Measurements from ENCODE around the gene SAP30BP. TPM values are rescaled to one million over a fixed set of nuclear protein-coding genes. Genes with fewer than 3 reads are reported as not detected.

SAP30BP gene
- polyA plus RNA-seq, 1 donor (not counting 4 experiments of a cell fraction or from before 2014, with no cell fraction given): 99.0 TPM

GRCh38 chr17:75634754-75635609, 32.2 kb upstream of the SAP30BP start:
- H3K4me1 ChIP-seq (ENCODE audit: control insufficient read depth, extremely low read depth, insufficient read depth, low read length): peaks cover 17% of the 10 kb centered on the region
- H3K9me3 ChIP-seq (ENCODE audit: control insufficient read depth, low read depth, low read length): no peaks in the 10 kb centered on the region
- peaks cover 3% of the 10 kb centered on the region for H4K20me1 ChIP-seq (ENCODE audit: control insufficient read depth, extremely low read depth, insufficient read depth, low read length)
- H3K4me2 ChIP-seq (ENCODE audit: control insufficient read depth, extremely low read depth, insufficient read depth, low read depth, low read length): no peak overlapping the region
- H3K36me3 ChIP-seq (ENCODE audit: control insufficient read depth in 2 of 2, extremely low read depth in 1 of 2, insufficient read depth in 2 of 2, low read length in 2 of 2): peaks cover 0 to 21% of the 10 kb centered on the region in 2 experiments
- TF ChIP-seq EZH2 (IDR thresholded peaks at IDR 0.05; ENCODE audit: low read length) (no peak), CTCF (optimal IDR thresholded peaks at IDR 0.05 in 1 of 3, IDR thresholded peaks at IDR 0.05 in 1 of 3, conservative IDR thresholded peaks at IDR 0.05 in 1 of 3; ENCODE audit: extremely low read depth in 1 of 3, insufficient read depth in 2 of 3, low read length in 3 of 3) (no peak)
- no peaks in the 10 kb centered on the region for H3K9me1 ChIP-seq (ENCODE audit: control insufficient read depth, extremely low read depth, insufficient read depth, low read length)
- no peaks in the 10 kb centered on the region for H3K79me2 ChIP-seq (ENCODE audit: control insufficient read depth, insufficient read depth, low read length)
- DNase-seq (ENCODE audit: low read depth, low spot score): no peak
- H3K4me3 ChIP-seq (ENCODE audit: control insufficient read depth in 2 of 3, extremely low read depth in 1 of 3, insufficient read depth in 2 of 3, low read depth in 1 of 3, low read length in 3 of 3): no peak overlapping the region
- FAIRE-seq: no peak
- no peak overlapping the region for H3K27ac ChIP-seq (ENCODE audit: control insufficient read depth, insufficient read depth, low read length)
- H3K27me3 ChIP-seq (ENCODE audit: control insufficient read depth, extremely low read depth, insufficient read depth, low read length): no peaks in the 10 kb centered on the region
- dilution Hi-C loops (cut with MboI; ENCODE audit: extremely low pct_ligation_motif_present, low sequenced_read_pairs): no loop called here
- no peak overlapping the region for H3K9ac ChIP-seq (ENCODE audit: control insufficient read depth, extremely low read depth, insufficient read depth, low read length)
- no peak overlapping the region for H2AFZ ChIP-seq (ENCODE audit: control insufficient read depth, low read length)

GRCh38 chr17:75635610-75636202, 31.4 kb upstream of the SAP30BP start:
- FAIRE-seq (no peak), DNase-seq (ENCODE audit: low read depth, low spot score) (no peak)
- TF ChIP-seq CTCF (optimal IDR thresholded peaks at IDR 0.05 in 1 of 3, IDR thresholded peaks at IDR 0.05 in 1 of 3, conservative IDR thresholded peaks at IDR 0.05 in 1 of 3; ENCODE audit: extremely low read depth in 1 of 3, insufficient read depth in 2 of 3, low read length in 3 of 3): no peak
- TF ChIP-seq EZH2 (IDR thresholded peaks at IDR 0.05; ENCODE audit: low read length): no peak
- Histone ChIP-seq H3K4me1 (ENCODE audit: control insufficient read depth, extremely low read depth, insufficient read depth, low read length) (peaks cover 23% of the 10 kb centered on the region), H3K4me3 (ENCODE audit: control insufficient read depth in 2 of 3, extremely low read depth in 1 of 3, insufficient read depth in 2 of 3, low read depth in 1 of 3, low read length in 3 of 3) (no peak overlapping the region), H4K20me1 (ENCODE audit: control insufficient read depth, extremely low read depth, insufficient read depth, low read length) (peaks cover 3% of the 10 kb centered on the region), H3K9ac (ENCODE audit: control insufficient read depth, extremely low read depth, insufficient read depth, low read length) (no peak overlapping the region), H3K9me1 (ENCODE audit: control insufficient read depth, extremely low read depth, insufficient read depth, low read length) (no peaks in the 10 kb centered on the region), H3K27ac (ENCODE audit: control insufficient read depth, insufficient read depth, low read length) (no peak overlapping the region), H3K4me2 (ENCODE audit: control insufficient read depth, extremely low read depth, insufficient read depth, low read depth, low read length) (no peak overlapping the region), H3K27me3 (ENCODE audit: control insufficient read depth, extremely low read depth, insufficient read depth, low read length) (no peaks in the 10 kb centered on the region), H3K36me3 (ENCODE audit: control insufficient read depth in 2 of 2, extremely low read depth in 1 of 2, insufficient read depth in 2 of 2, low read length in 2 of 2) (peaks cover 0 to 21% of the 10 kb centered on the region in 2 experiments), H3K79me2 (ENCODE audit: control insufficient read depth, insufficient read depth, low read length) (no peaks in the 10 kb centered on the region), H2AFZ (ENCODE audit: control insufficient read depth, low read length) (no peak overlapping the region), H3K9me3 (ENCODE audit: control insufficient read depth, low read depth, low read length) (no peaks in the 10 kb centered on the region)
- dilution Hi-C loops (cut with MboI; ENCODE audit: extremely low pct_ligation_motif_present, low sequenced_read_pairs): no loop called here

All from keratinocyte (primary cell).